AG09319 (cell line): ENCODE results near the gene PMAIP1.

ENCODE experiments used
- DNase-seq: peaks from one replicate; pipeline ENCODE4 v3.0.0-alpha.2; 2010; ENCODE audit warnings: low read depth; ENCODE audit errors: extremely low read depth
- TF ChIP-seq, protein P1 (sequence below): IDR thresholded peaks from 2 replicates; pipeline ENCODE4 v1.5.1; 2011; ENCODE audit warnings: low read depth, mild to moderate bottlenecking, inconsistent platforms, low read length, moderate library complexity

Gene PMAIP1

DNA sequence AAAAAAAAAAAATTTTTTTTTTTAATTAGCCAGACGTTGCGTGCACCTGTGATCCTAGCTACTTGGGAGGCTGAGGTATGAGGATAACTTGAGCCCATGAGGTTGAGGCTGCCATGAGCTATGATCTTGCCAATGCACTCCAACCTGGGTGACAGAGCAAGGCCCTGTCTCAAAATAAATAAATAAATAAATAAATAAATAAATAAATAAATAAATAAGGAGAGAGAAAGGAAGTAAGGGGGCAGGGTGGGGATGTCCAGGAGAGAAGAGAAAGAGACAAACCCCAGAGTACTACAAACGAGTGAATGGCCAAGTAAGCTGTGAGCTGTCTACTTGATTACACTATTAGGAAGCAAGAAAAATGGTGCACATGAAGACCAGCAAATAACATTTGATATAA, 7.7 kb upstream of the PMAIP1 start:
- TF ChIP-seq, protein P1, sequence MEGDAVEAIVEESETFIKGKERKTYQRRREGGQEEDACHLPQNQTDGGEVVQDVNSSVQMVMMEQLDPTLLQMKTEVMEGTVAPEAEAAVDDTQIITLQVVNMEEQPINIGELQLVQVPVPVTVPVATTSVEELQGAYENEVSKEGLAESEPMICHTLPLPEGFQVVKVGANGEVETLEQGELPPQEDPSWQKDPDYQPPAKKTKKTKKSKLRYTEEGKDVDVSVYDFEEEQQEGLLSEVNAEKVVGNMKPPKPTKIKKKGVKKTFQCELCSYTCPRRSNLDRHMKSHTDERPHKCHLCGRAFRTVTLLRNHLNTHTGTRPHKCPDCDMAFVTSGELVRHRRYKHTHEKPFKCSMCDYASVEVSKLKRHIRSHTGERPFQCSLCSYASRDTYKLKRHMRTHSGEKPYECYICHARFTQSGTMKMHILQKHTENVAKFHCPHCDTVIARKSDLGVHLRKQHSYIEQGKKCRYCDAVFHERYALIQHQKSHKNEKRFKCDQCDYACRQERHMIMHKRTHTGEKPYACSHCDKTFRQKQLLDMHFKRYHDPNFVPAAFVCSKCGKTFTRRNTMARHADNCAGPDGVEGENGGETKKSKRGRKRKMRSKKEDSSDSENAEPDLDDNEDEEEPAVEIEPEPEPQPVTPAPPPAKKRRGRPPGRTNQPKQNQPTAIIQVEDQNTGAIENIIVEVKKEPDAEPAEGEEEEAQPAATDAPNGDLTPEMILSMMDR: no peak
- DNase-seq: no peak

DNA sequence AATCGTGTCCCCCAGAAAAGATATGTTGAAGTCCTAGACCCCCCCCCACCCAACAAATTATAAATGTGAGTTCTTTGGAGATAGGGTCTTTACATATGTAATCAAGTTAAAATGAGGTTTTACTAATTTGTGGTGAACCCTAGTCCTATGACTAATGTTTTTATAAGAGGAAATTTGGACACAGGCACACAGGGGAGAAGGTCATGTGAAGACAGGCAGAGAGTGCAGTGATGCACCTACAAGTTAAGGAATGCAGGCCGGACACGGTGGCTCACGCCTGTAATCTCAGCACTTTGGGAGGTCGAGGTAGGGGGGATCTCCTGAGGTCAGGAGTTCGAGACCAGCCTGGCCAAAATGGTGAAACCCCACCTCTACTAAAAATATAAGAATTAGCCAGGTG, 5.8 kb upstream of the PMAIP1 start:
- DNase-seq: no peak
- TF ChIP-seq, protein P1: no peak

DNA sequence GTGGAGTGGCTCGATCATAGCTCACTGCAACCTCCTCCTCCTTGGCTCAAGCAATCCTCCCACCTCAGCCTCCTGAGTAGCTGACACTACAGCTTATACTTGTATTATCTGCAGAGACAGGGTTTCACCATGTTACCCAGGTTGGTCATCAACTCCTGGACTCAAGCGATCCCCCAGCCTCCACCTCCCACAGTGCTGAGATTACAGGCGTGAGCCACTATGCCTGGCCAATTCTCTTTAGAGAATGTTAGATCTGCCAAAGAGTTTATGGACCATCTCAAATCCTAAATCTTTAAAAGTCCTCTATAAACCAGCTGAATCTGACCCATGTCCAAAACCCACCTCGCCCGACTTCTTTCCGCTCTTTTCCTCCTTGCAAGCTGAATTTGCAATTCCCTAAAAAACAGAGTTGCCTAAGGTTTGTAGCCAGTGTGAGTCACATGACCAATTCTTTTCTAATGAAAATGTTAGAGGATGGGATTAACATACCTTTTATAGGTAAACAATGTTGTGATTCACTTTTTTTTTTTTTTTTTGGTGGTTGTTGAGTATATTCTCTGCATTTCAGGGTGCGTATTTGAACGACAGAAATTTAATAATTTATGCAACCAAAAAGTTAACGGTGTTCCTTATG, 2.4 kb upstream of the PMAIP1 start:
- TF ChIP-seq, protein P1: no peak
- DNase-seq: no peak

DNA sequence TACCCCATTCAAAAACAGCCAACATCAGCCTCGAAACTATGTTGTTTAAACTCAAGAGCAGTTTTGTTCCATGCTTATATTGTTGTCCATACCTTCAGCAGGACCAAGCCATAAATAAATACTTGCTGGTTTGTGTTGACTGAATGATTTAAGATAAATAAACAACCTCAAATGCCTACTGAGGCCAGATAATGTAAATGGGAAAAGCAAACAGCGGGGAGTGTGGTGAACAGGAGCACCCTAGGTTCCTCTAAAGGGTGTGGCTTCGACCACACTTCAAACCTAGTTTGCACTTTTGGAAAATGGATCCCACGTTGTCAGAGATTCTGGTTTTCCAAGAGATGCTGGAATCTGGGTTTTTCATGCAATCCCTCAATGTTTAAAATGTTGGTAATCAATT, 1.7 kb upstream of the PMAIP1 start:
- TF ChIP-seq, protein P1: no peak
- DNase-seq: no peak

DNA sequence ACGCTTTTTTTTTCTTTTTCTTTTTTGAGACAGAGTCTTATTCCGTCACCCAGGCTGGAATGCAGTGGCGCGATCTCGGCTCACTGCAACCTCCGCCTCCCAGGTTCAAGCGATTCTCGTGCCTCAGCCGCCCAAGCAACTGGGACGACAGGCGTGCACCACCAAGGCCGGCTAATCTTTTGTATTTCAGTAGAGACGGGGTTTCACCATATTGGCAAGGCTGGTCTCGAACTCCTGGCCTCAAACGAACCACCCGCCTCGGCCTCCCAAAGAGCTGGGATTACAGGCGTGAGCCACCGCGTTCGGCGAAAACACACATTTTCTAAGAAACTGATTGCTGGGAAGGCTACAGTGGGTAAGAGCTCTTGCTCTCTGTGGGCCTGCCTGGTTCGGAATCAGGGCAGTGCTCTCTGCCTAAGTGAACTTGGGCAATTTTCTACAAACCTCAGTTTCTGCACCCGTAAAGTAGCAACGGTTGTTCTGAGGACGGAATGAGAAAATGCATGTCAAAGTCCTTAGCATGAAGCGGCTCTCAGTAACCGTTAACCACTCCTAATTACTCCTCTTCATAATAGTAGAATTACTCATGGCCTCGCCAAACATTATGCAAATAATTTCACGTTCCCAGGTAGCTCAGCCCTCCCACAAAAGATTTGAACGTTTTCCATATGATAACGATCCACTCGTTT, 1.0 kb upstream of the PMAIP1 start:
- no peak for DNase-seq
- TF ChIP-seq, protein P1: no peak

DNA sequence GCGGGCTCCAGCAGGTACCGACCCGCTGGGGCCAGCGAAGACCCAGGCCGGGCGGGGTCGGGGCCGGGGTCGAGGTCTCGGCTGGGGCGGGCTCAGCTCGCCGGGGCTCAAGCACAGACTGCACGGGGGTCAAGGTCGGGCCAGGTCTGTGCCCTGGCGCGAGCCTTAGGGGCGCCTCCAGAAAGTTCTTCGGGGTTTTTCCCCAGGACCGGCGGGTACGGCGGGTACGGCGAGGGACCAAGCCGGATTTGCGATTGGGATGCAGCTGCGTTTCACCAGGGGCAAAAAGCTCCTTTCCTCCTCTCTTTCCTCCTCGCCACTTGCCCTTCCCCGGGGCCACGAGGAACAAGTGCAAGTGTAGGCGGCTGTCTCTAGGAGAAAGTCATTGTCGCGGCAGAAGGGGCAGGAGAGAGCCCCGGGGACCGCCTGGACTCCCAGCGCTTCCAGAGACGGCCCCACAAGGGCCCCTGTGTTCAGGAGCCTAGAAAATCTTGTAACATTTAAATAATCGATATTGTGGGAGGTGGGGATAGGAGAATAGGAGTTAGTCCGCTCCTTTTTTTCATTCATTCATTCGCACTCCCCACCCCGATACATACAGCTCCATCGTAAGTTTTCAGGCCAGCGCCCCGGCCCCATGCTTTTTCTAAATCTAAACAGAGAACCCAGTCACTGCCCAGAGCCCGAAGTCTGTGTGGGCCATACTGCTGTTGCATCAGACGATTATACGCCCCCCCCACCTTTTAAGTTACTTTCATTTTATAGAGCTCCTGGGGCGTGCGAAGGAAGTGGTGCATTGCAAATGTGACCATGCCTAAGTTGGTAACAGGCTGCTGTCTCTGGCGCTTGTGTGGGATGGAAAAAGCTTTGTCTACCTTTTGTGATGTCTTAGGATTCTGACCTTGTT, 679 bp downstream of the PMAIP1 start:
- DNase-seq: no peak
- TF ChIP-seq, protein P1: no peak
